ENCODE measurements around the gene DENND1B. TPM values are rescaled to one million over a fixed set of nuclear protein-coding genes. Genes with fewer than 3 reads are reported as not detected.

Gene DENND1B
- total RNA-seq, 2 donors from 2014 or later = 6.9 to 26.2 TPM

DNA sequence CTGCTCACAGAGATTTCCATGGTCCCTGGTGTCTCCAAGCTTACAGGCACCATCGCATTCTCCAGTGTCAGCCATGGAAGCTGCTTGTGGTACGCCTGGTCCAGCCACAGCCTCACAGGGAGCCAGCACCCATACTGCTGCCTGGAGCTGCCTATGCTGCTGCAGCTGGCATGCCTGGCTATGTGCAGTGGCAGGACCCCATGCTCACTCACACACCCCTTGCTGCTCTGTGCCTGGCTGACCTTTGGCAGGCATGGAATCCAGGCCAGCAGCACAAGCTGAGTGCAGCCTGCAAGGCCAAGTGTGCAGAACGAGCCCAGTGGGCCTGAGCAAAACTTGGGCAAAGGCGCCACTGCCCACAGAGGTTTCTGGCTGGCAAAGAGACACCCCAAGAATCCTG, 26.4 kb upstream of the DENND1B start:
- no peak overlapping the region for H3K4me3 ChIP-seq
- H3K27me3 ChIP-seq = no peaks in the 10 kb centered on the region
- no peak overlapping the region for H3K27ac ChIP-seq
- H3K9me3 ChIP-seq = peaks cover 0 to 13% (median 0%) of the 10 kb centered on the region in 3 donors
- no peak for DNase-seq
- WGBS, 2 donors = 89 to 100% methylated on average over 2 to 4 of the region's 4 CpGs
- no peaks in the 10 kb centered on the region for H3K4me1 ChIP-seq
- no peak for TF ChIP-seq POLR2A (IDR thresholded peaks at IDR 0.05)
- TF ChIP-seq, protein P1, sequence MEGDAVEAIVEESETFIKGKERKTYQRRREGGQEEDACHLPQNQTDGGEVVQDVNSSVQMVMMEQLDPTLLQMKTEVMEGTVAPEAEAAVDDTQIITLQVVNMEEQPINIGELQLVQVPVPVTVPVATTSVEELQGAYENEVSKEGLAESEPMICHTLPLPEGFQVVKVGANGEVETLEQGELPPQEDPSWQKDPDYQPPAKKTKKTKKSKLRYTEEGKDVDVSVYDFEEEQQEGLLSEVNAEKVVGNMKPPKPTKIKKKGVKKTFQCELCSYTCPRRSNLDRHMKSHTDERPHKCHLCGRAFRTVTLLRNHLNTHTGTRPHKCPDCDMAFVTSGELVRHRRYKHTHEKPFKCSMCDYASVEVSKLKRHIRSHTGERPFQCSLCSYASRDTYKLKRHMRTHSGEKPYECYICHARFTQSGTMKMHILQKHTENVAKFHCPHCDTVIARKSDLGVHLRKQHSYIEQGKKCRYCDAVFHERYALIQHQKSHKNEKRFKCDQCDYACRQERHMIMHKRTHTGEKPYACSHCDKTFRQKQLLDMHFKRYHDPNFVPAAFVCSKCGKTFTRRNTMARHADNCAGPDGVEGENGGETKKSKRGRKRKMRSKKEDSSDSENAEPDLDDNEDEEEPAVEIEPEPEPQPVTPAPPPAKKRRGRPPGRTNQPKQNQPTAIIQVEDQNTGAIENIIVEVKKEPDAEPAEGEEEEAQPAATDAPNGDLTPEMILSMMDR (IDR thresholded peaks at IDR 0.05) = no peak
- no peak for ATAC-seq
- no peaks in the 10 kb centered on the region for H3K36me3 ChIP-seq (replicated peaks in 1 of 2; ENCODE audit: insufficient read depth in 1 of 2, low read depth in 2 of 2)
- intact Hi-C loops (cut with DNase I) = no loop called here

- intact Hi-C loops (cut with DNase I) = no loop called here
- H3K4me1 ChIP-seq = no peaks in the 10 kb centered on the region
- WGBS, 2 donors = 87% methylated on average over 1 of the region's 1 CpG; no CpG with 5 or more reads in 1 of the 2 donors
- no peak overlapping the region for H3K27ac ChIP-seq
- no peaks in the 10 kb centered on the region for H3K27me3 ChIP-seq
- H3K36me3 ChIP-seq (replicated peaks in 1 of 2; ENCODE audit: insufficient read depth in 1 of 2, low read depth in 2 of 2) = no peaks in the 10 kb centered on the region
- peaks cover 0 to 13% (median 0%) of the 10 kb centered on the region in 3 donors for H3K9me3 ChIP-seq
- H3K4me3 ChIP-seq = no peak overlapping the region
- DNase-seq (no peak), ATAC-seq (no peak)
- TF ChIP-seq POLR2A (IDR thresholded peaks at IDR 0.05) = no peak
- TF ChIP-seq, protein P1 (IDR thresholded peaks at IDR 0.05) = no peak
Measured at GRCh38 chr1:197801111-197801482, 25.8 kb upstream of the DENND1B start.

- Histone ChIP-seq H3K4me1 (no peaks in the 10 kb centered on the region), H3K4me3 (no peak overlapping the region), H3K36me3 (replicated peaks in 1 of 2; ENCODE audit: insufficient read depth in 1 of 2, low read depth in 2 of 2) (no peaks in the 10 kb centered on the region), H3K27me3 (no peaks in the 10 kb centered on the region), H3K9me3 (peaks cover 0 to 13% (median 0%) of the 10 kb centered on the region in 3 donors), H3K27ac (no peak overlapping the region)
- 82 to 92% methylated on average over 4 to 5 of the region's 6 CpGs for WGBS, 2 donors
- no peak for ATAC-seq
- DNase-seq = no peak
- intact Hi-C loops (cut with DNase I) = no loop called here
- TF ChIP-seq, protein P1 (IDR thresholded peaks at IDR 0.05) = no peak
Measured at GRCh38 chr1:197800379-197801110, 25.3 kb upstream of the DENND1B start.

DNA sequence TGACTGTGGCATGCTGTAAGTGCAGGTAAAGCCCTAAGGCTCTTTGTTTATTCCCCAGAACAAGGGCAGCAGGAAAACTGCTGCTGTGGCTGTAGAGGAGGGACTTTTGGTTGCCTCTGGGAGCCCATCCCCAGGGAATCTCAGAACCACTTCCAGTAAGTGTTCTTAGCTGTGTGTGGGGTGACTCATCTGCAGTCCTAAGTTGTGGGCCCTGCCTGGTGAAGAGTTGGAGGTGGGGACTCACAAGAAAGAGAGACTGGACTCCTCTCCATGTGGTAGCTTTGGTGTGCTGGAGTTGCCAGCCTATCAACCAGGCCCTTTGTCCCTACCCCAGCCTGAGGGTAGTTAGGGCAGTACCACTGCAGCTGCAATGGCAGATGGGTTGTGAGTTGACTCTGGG, 24.0 kb upstream of the DENND1B start:
- Histone ChIP-seq H3K27ac (no peak overlapping the region), H3K9me3 (peaks cover 0 to 13% (median 0%) of the 10 kb centered on the region in 3 donors), H3K4me1 (no peaks in the 10 kb centered on the region), H3K27me3 (no peaks in the 10 kb centered on the region), H3K36me3 (replicated peaks in 1 of 2; ENCODE audit: insufficient read depth in 1 of 2, low read depth in 2 of 2) (no peaks in the 10 kb centered on the region), H3K4me3 (no peak overlapping the region)
- TF ChIP-seq, protein P1 (IDR thresholded peaks at IDR 0.05) = no peak
- no peak for TF ChIP-seq POLR2A (IDR thresholded peaks at IDR 0.05)
- intact Hi-C loops (cut with DNase I) = no loop called here
- no peak for ATAC-seq
- no peak for DNase-seq

- no peak overlapping the region for H3K27ac ChIP-seq
- peaks cover 0 to 13% (median 0%) of the 10 kb centered on the region in 3 donors for H3K9me3 ChIP-seq
- DNase-seq (no peak), ATAC-seq (no peak)
- TF ChIP-seq, protein P1 (IDR thresholded peaks at IDR 0.05) = no peak
- no peak for TF ChIP-seq POLR2A (IDR thresholded peaks at IDR 0.05)
- intact Hi-C loops (cut with DNase I) = no loop called here
- 40 to 88% methylated on average over 1 of the region's 1 CpG for WGBS, 2 donors
- no peaks in the 10 kb centered on the region for H3K36me3 ChIP-seq (replicated peaks in 1 of 2; ENCODE audit: insufficient read depth in 1 of 2, low read depth in 2 of 2)
- no peaks in the 10 kb centered on the region for H3K27me3 ChIP-seq
- no peak overlapping the region for H3K4me3 ChIP-seq
- no peaks in the 10 kb centered on the region for H3K4me1 ChIP-seq
Measured at GRCh38 chr1:197798492-197798891, 23.2 kb upstream of the DENND1B start.
